GM19467 (cell line): ENCODE measurements around the gene RAD51B.

Experiments used
- ATAC-seq: cut with Tn5 transposase; IDR thresholded peaks from one replicate; pipeline ENCODE4 v1.9.1; 2021; ENCODE audit warnings: mild to moderate bottlenecking, moderate library complexity; ENCODE audit not compliant: unreplicated experiment

Gene RAD51B

GRCh38 chr14:68718023-68718990, 898.7 kb downstream of the RAD51B start:
- ATAC-seq = no peak

- no peak for ATAC-seq
These were observed 900.2 kb downstream of the RAD51B start for GRCh38 chr14:68719634-68720384.

DNA sequence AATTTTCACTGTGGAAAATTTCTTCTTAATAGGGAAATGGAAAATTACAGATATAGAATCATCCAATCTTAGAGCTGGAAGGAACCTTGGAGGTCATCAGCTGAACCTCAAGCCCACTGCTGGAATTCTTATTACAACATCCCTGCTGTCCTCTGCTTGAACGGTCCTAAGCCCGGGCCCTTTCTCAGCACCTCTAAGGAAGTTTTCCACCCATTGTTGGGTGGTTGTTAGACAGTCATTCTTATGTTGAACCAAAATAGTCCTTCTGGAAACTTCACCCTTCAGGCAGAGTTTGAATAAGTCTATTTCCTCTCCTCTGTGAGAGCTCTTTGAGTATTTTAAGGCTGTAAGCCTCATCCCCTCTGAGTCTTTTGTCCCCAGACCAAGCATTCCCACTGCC, 902.6 kb downstream of the RAD51B start:
- no peak for ATAC-seq

DNA sequence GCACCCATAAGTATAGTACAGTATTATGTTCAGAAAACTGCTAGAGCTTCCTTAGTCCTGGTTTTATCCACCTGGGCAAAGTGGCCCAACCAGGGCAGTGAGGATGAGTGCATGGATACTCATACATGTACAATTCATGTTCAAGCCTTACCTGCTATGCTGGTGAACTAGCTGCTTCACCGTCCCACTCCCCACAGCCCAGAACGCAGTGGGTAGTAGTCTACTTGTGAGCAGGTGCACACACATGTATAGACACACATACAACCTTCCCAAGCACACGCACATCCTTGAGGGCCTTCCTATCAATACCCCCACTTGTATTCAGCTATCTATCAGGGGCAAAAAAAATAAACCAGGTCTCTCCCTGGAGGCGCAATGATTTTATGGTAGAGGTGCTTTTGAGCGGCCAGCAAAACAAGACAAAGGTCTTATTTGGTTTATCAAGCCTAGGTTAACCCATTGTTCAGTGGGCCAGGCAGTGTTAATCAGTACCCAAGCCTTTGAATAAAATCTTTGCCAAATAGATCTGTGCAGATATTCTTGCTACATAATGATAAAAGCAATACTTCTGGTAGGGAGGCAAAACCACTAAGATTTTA, 903.5 kb downstream of the RAD51B start:
- ATAC-seq = no peak

DNA sequence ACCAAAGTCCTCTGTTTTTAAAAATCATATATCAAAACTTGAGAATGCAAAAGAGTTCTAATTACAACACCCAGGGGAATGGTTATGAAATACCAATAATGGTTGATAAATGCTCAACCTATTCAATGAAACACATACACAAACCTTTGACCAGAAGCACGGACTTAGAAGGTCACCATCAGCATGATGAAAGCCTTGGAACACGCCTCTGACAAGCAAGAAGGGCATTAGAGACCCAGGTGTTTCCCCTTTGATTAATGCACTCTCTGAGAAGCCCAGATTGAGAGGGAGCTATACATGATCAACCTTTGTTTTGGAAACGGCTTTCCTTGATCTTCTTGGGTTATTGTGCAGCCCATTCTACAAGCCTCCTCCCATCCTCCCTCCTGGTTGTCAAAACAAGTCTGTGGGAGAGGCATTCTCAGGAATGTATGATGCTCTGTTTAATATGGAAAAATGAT, 904.3 kb downstream of the RAD51B start:
- ATAC-seq = no peak

- ATAC-seq = no peak
These were observed 905.3 kb downstream of the RAD51B start for GRCh38 chr14:68724914-68725313.

DNA sequence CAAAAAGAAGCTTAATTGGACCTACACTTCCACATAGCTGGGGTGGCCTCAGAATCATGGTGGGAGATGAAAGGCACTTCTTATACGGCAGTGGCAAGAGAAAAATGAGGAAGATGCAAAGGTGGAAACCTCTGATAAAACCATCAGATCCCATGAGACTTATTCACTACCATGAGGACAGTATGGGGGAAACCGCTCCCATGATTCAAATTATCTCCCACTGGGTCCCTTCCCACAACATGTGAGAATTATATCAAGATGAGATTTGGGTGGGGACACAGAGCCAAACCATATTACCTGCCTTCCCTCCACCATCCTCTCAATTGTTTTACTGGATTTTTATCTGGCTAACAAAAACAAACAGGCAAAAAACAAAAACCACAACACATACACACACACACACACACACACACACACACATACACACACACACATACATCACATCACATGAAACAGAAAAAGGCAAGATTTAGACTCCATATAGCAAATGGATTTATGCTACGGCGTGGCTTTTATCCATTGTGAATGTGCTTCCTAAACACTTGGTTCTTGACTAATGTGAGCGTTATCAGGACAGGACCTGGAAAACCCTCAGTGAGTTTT, 906.6 kb downstream of the RAD51B start:
- no peak for ATAC-seq

DNA sequence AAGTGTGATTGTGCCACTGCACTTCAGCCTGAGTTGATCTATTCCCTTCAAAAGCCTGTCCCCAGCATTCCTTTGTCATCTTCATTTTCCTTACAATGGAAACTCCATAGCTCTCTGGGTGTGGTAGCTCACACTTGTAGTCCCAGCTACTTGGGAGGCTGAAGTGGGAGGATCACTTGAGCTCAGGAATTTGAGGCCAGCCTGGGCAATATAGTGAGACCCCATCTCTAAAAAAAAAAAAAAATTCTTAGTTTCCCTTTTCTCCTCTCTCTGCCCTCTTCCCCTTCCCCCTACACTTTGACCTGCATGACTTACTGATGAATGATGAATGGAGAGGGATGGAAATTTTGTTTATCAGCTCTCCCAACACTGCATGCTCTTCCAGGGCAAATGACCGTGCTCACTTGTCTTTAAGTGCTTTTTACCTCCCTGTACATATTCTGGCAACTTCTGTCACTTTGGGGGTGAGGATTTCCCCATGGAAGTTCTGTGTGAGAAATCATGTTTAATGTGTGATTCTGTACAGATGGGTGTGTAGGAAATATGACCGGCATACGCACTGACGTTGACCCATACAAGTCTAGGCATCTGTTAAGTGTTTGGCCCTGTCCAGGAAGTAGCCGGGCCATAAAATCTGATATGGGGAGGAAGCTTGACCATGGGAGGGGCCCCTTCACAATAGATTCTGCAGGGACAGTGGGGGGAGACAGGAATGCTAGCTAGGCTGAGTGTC, 907.9 kb downstream of the RAD51B start:
- no peak for ATAC-seq

DNA sequence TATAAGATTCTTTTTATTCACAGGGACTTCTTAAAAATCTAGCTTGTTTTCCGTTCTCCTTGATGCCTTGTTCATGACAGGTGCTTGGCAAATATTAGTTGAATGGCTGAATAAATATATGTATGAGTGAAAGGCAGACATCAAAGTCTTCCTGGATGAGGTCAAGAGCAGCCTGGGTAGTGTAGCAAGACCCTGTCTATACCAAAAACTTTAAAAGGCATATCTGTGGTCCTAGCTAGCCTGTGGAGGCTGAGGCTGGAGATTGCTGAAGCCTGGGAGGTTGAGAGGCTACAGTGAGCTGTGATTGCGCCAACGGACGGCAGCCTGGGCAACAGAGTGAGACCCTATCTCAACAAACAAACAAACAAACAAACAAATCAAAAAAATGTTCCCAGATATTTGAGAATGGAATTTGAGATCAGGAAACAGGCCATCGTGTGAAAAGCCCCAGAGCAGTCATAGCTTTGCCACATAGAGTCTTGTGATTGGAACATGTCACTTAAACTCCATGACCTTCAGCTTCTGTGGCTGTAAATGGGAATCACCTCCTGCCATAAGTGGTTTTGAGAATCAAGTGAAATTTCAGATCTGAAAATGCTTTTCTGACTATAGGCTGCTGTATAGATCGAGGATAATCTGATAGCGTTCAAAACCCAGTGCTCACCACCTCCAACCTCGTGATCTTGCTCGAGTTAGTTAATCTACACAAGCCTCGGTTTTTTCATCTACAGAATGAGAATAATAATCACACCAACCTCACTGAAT, 908.9 kb downstream of the RAD51B start:
- ATAC-seq = no peak

GRCh38 chr14:68729556-68729955, 910.0 kb downstream of the RAD51B start:
- ATAC-seq = no peak

- no peak for ATAC-seq
These were observed 910.8 kb downstream of the RAD51B start for GRCh38 chr14:68730348-68730747.

DNA sequence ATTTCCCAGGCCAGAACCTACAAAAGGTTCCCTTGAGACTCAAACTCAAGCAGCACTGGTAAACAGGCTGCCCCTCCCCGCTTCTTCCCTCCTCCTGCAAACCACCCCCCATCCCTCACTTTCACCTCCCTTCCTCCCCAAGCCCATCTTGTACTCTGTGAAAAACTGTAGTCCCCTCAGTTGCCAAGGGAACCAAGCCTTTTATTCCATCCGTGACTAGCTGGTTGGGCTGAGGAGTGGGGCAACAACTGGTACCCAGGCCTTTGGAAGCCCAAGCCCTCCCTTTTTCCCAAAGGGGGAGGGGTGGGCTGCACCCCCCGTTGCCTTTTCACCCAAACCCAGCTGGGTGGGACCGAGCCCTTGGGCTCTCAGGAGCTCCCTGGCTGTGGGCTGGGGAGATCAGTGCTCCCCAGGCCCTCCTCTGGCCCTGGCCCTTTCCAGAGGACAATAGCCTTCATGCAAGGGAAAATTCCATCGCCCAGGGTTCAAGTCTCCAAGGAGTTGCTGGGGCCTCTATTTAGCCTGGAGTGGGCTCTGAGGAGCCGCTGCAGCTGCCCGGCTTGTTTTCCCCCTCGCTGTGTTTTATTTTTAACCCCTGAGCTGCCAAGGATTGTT, 911.3 kb downstream of the RAD51B start:
- no peak for ATAC-seq

GRCh38 chr14:68733086-68733914, 913.7 kb downstream of the RAD51B start:
- no peak for ATAC-seq

DNA sequence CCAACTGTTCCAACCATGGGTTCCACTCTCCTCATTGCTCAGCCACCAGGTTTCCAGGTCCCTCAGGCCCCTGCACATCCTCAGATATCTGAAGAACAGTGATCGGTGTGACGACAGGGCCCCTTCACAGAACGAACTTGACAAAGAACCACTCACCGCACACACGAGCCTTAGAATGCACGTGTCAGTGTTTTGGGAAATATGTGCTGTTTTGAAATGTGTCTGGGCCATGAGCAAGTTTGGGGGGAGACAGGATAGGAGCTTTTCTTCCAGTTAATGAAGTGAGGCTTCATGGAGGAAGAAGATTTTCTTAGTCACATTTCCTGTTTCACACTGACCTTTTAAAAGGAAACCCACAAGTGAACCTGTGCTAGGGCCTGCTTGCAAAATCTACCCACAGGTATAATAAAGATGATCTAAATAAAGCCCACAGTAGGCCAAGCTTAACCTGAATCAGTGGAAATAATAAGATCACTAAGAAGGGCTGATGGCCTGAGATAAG, 914.7 kb downstream of the RAD51B start:
- ATAC-seq = no peak

DNA sequence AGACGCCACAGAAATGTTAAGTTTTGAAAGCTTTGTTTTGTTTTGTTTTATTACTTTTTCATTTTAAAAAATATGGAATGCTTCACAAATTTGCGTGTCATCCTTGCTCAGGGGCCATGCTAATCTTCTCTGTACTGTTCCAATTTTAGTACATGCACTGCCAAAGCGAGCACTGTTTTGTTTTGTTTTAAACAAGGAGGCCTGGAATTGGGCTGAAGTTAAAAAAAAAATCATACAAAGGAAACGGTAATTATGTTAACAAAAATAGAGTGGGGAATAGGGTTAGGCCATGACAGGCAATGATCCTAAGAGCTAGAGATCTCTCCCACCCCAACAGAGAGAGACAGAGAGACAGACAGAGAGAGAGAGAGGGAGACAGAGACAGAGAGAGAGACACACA, 916.3 kb downstream of the RAD51B start:
- no peak for ATAC-seq

- ATAC-seq = no peak
These were observed 916.9 kb downstream of the RAD51B start for GRCh38 chr14:68736471-68736871.

DNA sequence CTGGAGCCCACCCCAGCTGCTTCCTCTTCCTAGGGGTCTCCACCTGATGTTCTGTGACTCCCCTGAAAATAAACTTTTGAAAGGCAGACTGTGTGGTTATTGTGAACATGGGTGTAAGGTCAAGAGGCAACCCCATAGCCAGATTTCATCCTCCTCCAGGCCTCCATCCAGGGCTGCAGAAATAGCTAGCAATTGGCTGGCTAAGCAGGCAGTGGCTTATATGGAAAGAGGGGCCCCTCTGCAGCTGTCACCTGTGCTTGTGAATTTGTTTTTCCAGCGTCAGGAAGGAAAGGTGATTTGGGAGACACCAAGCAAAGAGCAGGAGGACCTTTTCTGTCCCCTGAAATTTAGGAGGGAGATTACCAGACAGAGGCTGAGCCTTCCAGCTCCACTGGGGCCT, 917.5 kb downstream of the RAD51B start:
- no peak for ATAC-seq

GRCh38 chr14:68738559-68738958, 919.0 kb downstream of the RAD51B start:
- no peak for ATAC-seq
